NCI-H345 treated with DMSO at 0.1 percent for 48 hours (cell line): ENCODE data around the gene SEMA5A.

Source experiments
- DNase-seq: peaks from one replicate; lab custom pipeline; 2025; ENCODE audit not compliant: unreplicated experiment; lab: John Stamatoyannopoulos, UW

Gene SEMA5A

GRCh38 chr5:9284781-9285307, 261.0 kb downstream of the SEMA5A start:
- DNase-seq = no peak

- DNase-seq = no peak
Observed at GRCh38 chr5:9284272-9284671, 261.6 kb downstream of the SEMA5A start.

- no peak for DNase-seq
Observed at GRCh38 chr5:9283473-9283872, 262.4 kb downstream of the SEMA5A start.

GRCh38 chr5:9283021-9283420, 262.9 kb downstream of the SEMA5A start:
- DNase-seq = no peak

- no peak for DNase-seq
Observed at GRCh38 chr5:9282211-9282610, 263.7 kb downstream of the SEMA5A start.

GRCh38 chr5:9279774-9280173, 266.1 kb downstream of the SEMA5A start:
- no peak for DNase-seq

GRCh38 chr5:9278921-9279603, 266.8 kb downstream of the SEMA5A start:
- DNase-seq = no peak

- no peak for DNase-seq
Observed at GRCh38 chr5:9269014-9269413, 276.9 kb downstream of the SEMA5A start.

GRCh38 chr5:9268226-9268625, 277.6 kb downstream of the SEMA5A start:
- no peak for DNase-seq

GRCh38 chr5:9265441-9266287, 280.2 kb downstream of the SEMA5A start:
- no peak for DNase-seq

GRCh38 chr5:9264301-9264700, 281.6 kb downstream of the SEMA5A start:
- DNase-seq = no peak

GRCh38 chr5:9263656-9264055, 282.2 kb downstream of the SEMA5A start:
- no peak for DNase-seq

GRCh38 chr5:9251379-9251980, 294.4 kb downstream of the SEMA5A start:
- DNase-seq = no peak

GRCh38 chr5:9249231-9249630, 296.6 kb downstream of the SEMA5A start:
- DNase-seq = no peak

GRCh38 chr5:9245071-9245470, 300.8 kb downstream of the SEMA5A start:
- no peak for DNase-seq

GRCh38 chr5:9244417-9244816, 301.5 kb downstream of the SEMA5A start:
- no peak for DNase-seq

- no peak for DNase-seq
Observed at GRCh38 chr5:9241479-9242305, 304.2 kb downstream of the SEMA5A start.

- no peak for DNase-seq
Observed at GRCh38 chr5:9240431-9240830, 305.4 kb downstream of the SEMA5A start.

- DNase-seq = no peak
Observed at GRCh38 chr5:9239626-9240025, 306.2 kb downstream of the SEMA5A start.

GRCh38 chr5:9239071-9239470, 306.8 kb downstream of the SEMA5A start:
- DNase-seq = no peak

- no peak for DNase-seq
Observed at GRCh38 chr5:9233712-9234111, 312.2 kb downstream of the SEMA5A start.
